MM.1S (cell line): Measurements from ENCODE around the gene GULP1.

Source experiments
- DNase-seq: peaks from one replicate; pipeline ENCODE4 v3.0.0-alpha.2; 2015
- H2AFZ ChIP-seq: fragments of 300-600 bp; sonication (generic); 2 replicates; pipeline ENCODE4 v1.6.0; 2016; ENCODE audit warnings: antibody characterized with exemption, low read length
- H3F3A ChIP-seq: fragments of 300-600 bp; sonication (generic); 2 replicates; pipeline ENCODE4 v1.6.1; 2016; ENCODE audit warnings: mild to moderate bottlenecking, antibody characterized with exemption, low read length, moderate library complexity, mixed read lengths; ENCODE audit not compliant: insufficient read depth
- H3K27ac ChIP-seq: fragments of 300-600 bp; sonication (generic); 2 replicates; pipeline ENCODE4 v1.5.1; 2016; ENCODE audit warnings: mild to moderate bottlenecking, low read length
- H3K27me3 ChIP-seq: fragments of 300-600 bp; sonication (generic); replicated peaks from 2 replicates; pipeline ENCODE4 v1.6.0; 2016; ENCODE audit warnings: low read length; ENCODE audit not compliant: insufficient read depth
- H3K36me3 ChIP-seq: fragments of 300-600 bp; sonication (generic); replicated peaks from 2 replicates; pipeline ENCODE4 v1.6.1; 2016; ENCODE audit warnings: mild to moderate bottlenecking, low read length, mixed read lengths; ENCODE audit not compliant: insufficient read depth
- H3K4me1 ChIP-seq: fragments of 300-600 bp; sonication (generic); 2 replicates; pipeline ENCODE4 v1.6.1; 2016; ENCODE audit warnings: low read length, mixed read lengths
- H3K4me2 ChIP-seq: fragments of 300-600 bp; sonication (generic); 2 replicates; pipeline ENCODE4 v1.6.0; 2016; ENCODE audit warnings: low read depth, low read length
- H3K4me3 ChIP-seq: fragments of 300-600 bp; sonication (generic); 2 replicates; pipeline ENCODE4 v1.5.1; 2016; ENCODE audit warnings: low read length, mixed read lengths
- H3K79me2 ChIP-seq: fragments of 300-600 bp; sonication (generic); 2 replicates; pipeline ENCODE4 v1.6.1; 2016; ENCODE audit warnings: mixed run types, low read length, mixed read lengths
- H3K9ac ChIP-seq: fragments of 300-600 bp; sonication (generic); 2 replicates; pipeline ENCODE4 v1.6.1; 2016; ENCODE audit warnings: low read length, mixed read lengths
- H3K9me2 ChIP-seq: fragments of 300-600 bp; sonication (generic); replicated peaks from 2 replicates; pipeline ENCODE4 v1.6.1; 2016; ENCODE audit warnings: mild to moderate bottlenecking, low read length, mixed read lengths; ENCODE audit not compliant: insufficient read depth
- H3K9me3 ChIP-seq: fragments of 300-600 bp; sonication (generic); replicated peaks from 2 replicates; pipeline ENCODE4 v1.6.1; 2016; ENCODE audit warnings: mild to moderate bottlenecking, low read length, mixed read lengths; ENCODE audit not compliant: insufficient read depth
- H4K20me1 ChIP-seq: fragments of 300-600 bp; sonication (generic); 2 replicates; pipeline ENCODE4 v1.6.1; 2016; ENCODE audit warnings: mild to moderate bottlenecking, low read length, moderate library complexity, mixed read lengths; ENCODE audit not compliant: insufficient read depth
- CTCF ChIP-seq: fragments of 300-600 bp; sonication (generic); IDR thresholded peaks from 2 replicates; pipeline ENCODE4 v1.5.1; 2016; ENCODE audit warnings: antibody characterized with exemption, low read length, mixed read lengths
- EZH2 ChIP-seq: fragments of 300-600 bp; sonication (generic); optimal IDR thresholded peaks from 2 replicates; pipeline ENCODE3; 2017; ENCODE audit warnings: low read depth, mild to moderate bottlenecking, antibody characterized with exemption, low read length, mixed read lengths
- EZH2phosphoT487 ChIP-seq: fragments of 300-600 bp; sonication (generic); IDR thresholded peaks from 2 replicates; pipeline ENCODE4 v1.6.1; 2018; ENCODE audit warnings: antibody characterized with exemption, low read length

The GULP1 gene

GRCh38 chr2:188272121-188272520 is 19.6 kb upstream of the GULP1 start:
- H3K9me3 ChIP-seq, result no peaks in the 10 kb centered on the region
- H3K27ac ChIP-seq, result no peak overlapping the region
- no peaks in the 10 kb centered on the region for H4K20me1 ChIP-seq
- no peaks in the 10 kb centered on the region for H3K9me2 ChIP-seq
- no peak overlapping the region for H3K4me3 ChIP-seq
- no peaks in the 10 kb centered on the region for H3K36me3 ChIP-seq
- TF ChIP-seq CTCF (no peak), EZH2 (no peak), EZH2phosphoT487 (no peak)
- no peaks in the 10 kb centered on the region for H3F3A ChIP-seq
- no peak overlapping the region for H3K4me2 ChIP-seq
- no peak overlapping the region for H2AFZ ChIP-seq
- no peaks in the 10 kb centered on the region for H3K27me3 ChIP-seq
- H3K4me1 ChIP-seq, result no peaks in the 10 kb centered on the region
- H3K9ac ChIP-seq, result no peak overlapping the region
- no peaks in the 10 kb centered on the region for H3K79me2 ChIP-seq
- no peak for DNase-seq

- Histone ChIP-seq H3K9me2 (no peaks in the 10 kb centered on the region), H3K4me1 (no peaks in the 10 kb centered on the region), H4K20me1 (no peaks in the 10 kb centered on the region), H2AFZ (no peak overlapping the region), H3K36me3 (no peaks in the 10 kb centered on the region), H3K4me2 (no peak overlapping the region), H3K4me3 (no peak overlapping the region), H3F3A (no peaks in the 10 kb centered on the region), H3K27me3 (no peaks in the 10 kb centered on the region), H3K9me3 (no peaks in the 10 kb centered on the region), H3K79me2 (no peaks in the 10 kb centered on the region), H3K9ac (no peak overlapping the region), H3K27ac (no peak overlapping the region)
- no peak for TF ChIP-seq EZH2phosphoT487
- no peak for TF ChIP-seq EZH2
- no peak for TF ChIP-seq CTCF
- no peak for DNase-seq
Measured at GRCh38 chr2:188274274-188274673, 17.4 kb upstream of the GULP1 start.

GRCh38 chr2:188276255-188276654 is 15.4 kb upstream of the GULP1 start:
- Histone ChIP-seq H4K20me1 (no peaks in the 10 kb centered on the region), H3K4me2 (no peak overlapping the region), H3K9ac (no peak overlapping the region), H3K27me3 (no peaks in the 10 kb centered on the region), H3K27ac (no peak overlapping the region), H3K4me3 (no peak overlapping the region), H3K9me2 (no peaks in the 10 kb centered on the region), H3K4me1 (no peaks in the 10 kb centered on the region), H3K9me3 (no peaks in the 10 kb centered on the region), H3K79me2 (no peaks in the 10 kb centered on the region), H3K36me3 (no peaks in the 10 kb centered on the region), H3F3A (no peaks in the 10 kb centered on the region), H2AFZ (no peak overlapping the region)
- no peak for TF ChIP-seq EZH2phosphoT487
- no peak for TF ChIP-seq CTCF
- TF ChIP-seq EZH2, result no peak
- DNase-seq, result no peak
